GM21423 (cell line): Measurements from ENCODE around the gene SLC26A6.

Experiments used
- ATAC-seq: cut with Tn5 transposase; IDR thresholded peaks from one replicate; pipeline ENCODE4 v1.9.1; 2021; ENCODE audit warnings: mild to moderate bottlenecking, moderate library complexity; ENCODE audit not compliant: unreplicated experiment

SLC26A6 gene

GRCh38 chr3:48662145-48662752, 27.0 kb upstream of the SLC26A6 start:
- ATAC-seq = no peak

GRCh38 chr3:48661501-48662144, 26.4 kb upstream of the SLC26A6 start:
- ATAC-seq = peak; percentile 30

GRCh38 chr3:48660800-48661400, 25.6 kb upstream of the SLC26A6 start:
- ATAC-seq = no peak

- no peak for ATAC-seq
These were observed 21.6 kb upstream of the SLC26A6 start for GRCh38 chr3:48656841-48657281.

- ATAC-seq = peak; percentile 62
These were observed 21.0 kb upstream of the SLC26A6 start for GRCh38 chr3:48656061-48656840.

GRCh38 chr3:48655606-48656005, 20.3 kb upstream of the SLC26A6 start:
- peak; percentile 3 for ATAC-seq

GRCh38 chr3:48655063-48655462, 19.8 kb upstream of the SLC26A6 start:
- no peak for ATAC-seq

- ATAC-seq = no peak
These were observed 17.9 kb upstream of the SLC26A6 start for GRCh38 chr3:48652923-48653715.

- no peak for ATAC-seq
These were observed 16.5 kb upstream of the SLC26A6 start for GRCh38 chr3:48651771-48652170.

GRCh38 chr3:48650723-48651122, 15.5 kb upstream of the SLC26A6 start:
- ATAC-seq = no peak

- ATAC-seq = no peak
These were observed 13.1 kb upstream of the SLC26A6 start for GRCh38 chr3:48648188-48648850.

- ATAC-seq = no peak
These were observed 12.5 kb upstream of the SLC26A6 start for GRCh38 chr3:48647714-48648113.

- ATAC-seq = no peak
These were observed 9.9 kb upstream of the SLC26A6 start for GRCh38 chr3:48644898-48645760.

GRCh38 chr3:48642605-48643004, 7.3 kb upstream of the SLC26A6 start:
- ATAC-seq = no peak

GRCh38 chr3:48641396-48641795, 6.1 kb upstream of the SLC26A6 start:
- ATAC-seq = no peak

- ATAC-seq = no peak
These were observed 4.8 kb upstream of the SLC26A6 start for GRCh38 chr3:48639944-48640606.

- no peak for ATAC-seq
These were observed 2.0 kb upstream of the SLC26A6 start for GRCh38 chr3:48637305-48637704.

GRCh38 chr3:48636149-48636655, 941 bp upstream of the SLC26A6 start:
- no peak for ATAC-seq
